Activated naive CD4-positive, alpha-beta T cell treated with Interleukin-2 at 50 U/mL for 16 hours (primary cell): Measurements from ENCODE around the gene YKT6.
"Not testable (repeated sequence)": the region's sequence is repeated elsewhere in the genome, so short reads cannot be mapped to it uniquely, and the experiment has no call there.

ENCODE experiments used
- DNase-seq: peaks from one replicate; pipeline ENCODE4 v3.0.0-alpha.2; 2020

Gene YKT6

GRCh38 chr7:44200699-44201461 is at the start of gene YKT6:
TSS of gene YKT6 (plus strand) at chr7:44200978. CDS start at chr7:44201136, 158 bp downstream.
- DNase-seq = peak; percentile 96

GRCh38 chr7:44151956-44152355 is 48.8 kb upstream of the YKT6 start:
- no peak for DNase-seq

GRCh38 chr7:44152971-44153947 is 47.5 kb upstream of the YKT6 start:
- no peak for DNase-seq

GRCh38 chr7:44153948-44154335 is 46.8 kb upstream of the YKT6 start:
- DNase-seq = no peak

GRCh38 chr7:44154703-44155102 is 46.1 kb upstream of the YKT6 start:
- no peak for DNase-seq

GRCh38 chr7:44155191-44156185 is 45.3 kb upstream of the YKT6 start:
- no peak for DNase-seq

- no peak for DNase-seq
Measured at GRCh38 chr7:44156453-44157010, 44.2 kb upstream of the YKT6 start.

GRCh38 chr7:44157116-44158080 is 43.4 kb upstream of the YKT6 start:
- no peak for DNase-seq

- DNase-seq = no peak
Measured at GRCh38 chr7:44158096-44158872, 42.5 kb upstream of the YKT6 start.

GRCh38 chr7:44158873-44159631 is 41.7 kb upstream of the YKT6 start:
- no peak for DNase-seq

- DNase-seq = no peak
Measured at GRCh38 chr7:44159824-44160630, 40.8 kb upstream of the YKT6 start.

GRCh38 chr7:44161371-44161770 is 39.4 kb upstream of the YKT6 start:
- DNase-seq = no peak

- no peak for DNase-seq
Measured at GRCh38 chr7:44162179-44162578, 38.6 kb upstream of the YKT6 start.

GRCh38 chr7:44162785-44163395 is 37.9 kb upstream of the YKT6 start:
- no peak for DNase-seq

GRCh38 chr7:44163591-44163990 is 37.2 kb upstream of the YKT6 start:
- no peak for DNase-seq

- DNase-seq = no peak
Measured at GRCh38 chr7:44167920-44168319, 32.9 kb upstream of the YKT6 start.

- not testable (repeated sequence) for DNase-seq
Measured at GRCh38 chr7:44171901-44172300, 28.9 kb upstream of the YKT6 start.

GRCh38 chr7:44172352-44172751 is 28.4 kb upstream of the YKT6 start:
- DNase-seq = no peak
